Esophagus squamous epithelium (tissue), 4 donors: ENCODE measurements around the gene CHST12.
"Not testable (repeated sequence)": the region's sequence is repeated elsewhere in the genome, so short reads cannot be mapped to it uniquely, and the experiment has no call there.

Source experiments
- CTCF ChIP-seq, 6 experiments: fragments of 450-650 bp in 4 of 6; fragments of 200-600 bp in 2 of 6; sonication (generic) in 2 of 6; IDR thresholded peaks; one replicate each; pipeline ENCODE4 v1.5.1; 2016 to 2019; ENCODE audit warnings: antibody characterized with exemption in 6 of 6, mild to moderate bottlenecking in 4 of 6, moderate library complexity in 4 of 6
- POLR2A ChIP-seq, 4 donors: fragments of 450-650 bp; IDR thresholded peaks; one replicate each; pipeline ENCODE4 v1.6.1; 2017; ENCODE audit warnings: antibody characterized with exemption in 4 of 4, mild to moderate bottlenecking in 4 of 4, moderate library complexity in 3 of 4

DNA sequence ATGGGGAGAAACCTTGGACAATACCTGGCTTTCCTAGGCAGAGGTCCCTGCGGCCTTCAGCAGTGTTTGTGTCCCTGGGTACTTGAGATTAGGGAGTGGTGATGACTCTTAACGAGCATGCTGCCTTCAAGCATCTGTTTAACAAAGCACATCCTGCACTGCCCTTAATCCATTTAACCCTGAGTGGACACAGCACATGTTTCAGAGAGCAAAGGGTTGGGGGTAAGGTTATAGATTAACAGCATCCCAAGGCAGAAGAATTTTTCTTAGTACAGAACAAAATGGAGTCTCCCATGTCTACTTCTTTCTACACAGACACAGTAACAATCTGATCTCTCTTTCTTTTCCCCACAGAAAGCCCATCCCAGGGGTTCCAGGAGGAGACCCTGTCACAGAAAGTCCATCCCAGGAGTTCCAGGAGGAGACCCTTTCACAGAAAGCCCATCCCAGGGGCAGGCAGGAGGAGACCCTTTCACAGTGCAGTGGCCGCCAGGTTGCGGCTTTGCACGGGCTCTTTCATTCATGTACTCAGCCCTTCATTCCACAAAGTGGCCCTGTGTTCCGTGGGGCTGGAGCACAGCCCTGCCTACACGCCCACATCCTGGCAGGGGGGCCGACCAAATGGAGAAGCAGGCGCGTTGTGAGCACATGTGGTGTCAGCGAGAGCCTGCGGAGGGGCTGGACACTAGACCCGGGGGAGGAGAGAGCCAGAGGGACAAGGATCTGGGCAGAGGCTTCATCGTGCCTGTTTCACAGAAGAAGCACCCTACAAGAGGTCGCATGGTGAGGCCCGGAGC, 13.2 kb upstream of the CHST12 start:
- not testable (repeated sequence) for TF ChIP-seq CTCF, POLR2A (IDR thresholded peaks at IDR 0.05)
